Activated naive CD8-positive, alpha-beta T cell treated with anti-CD3 and anti-CD28 coated beads, Interleukin-2, amount 50 U/mL, for 24 hours (primary cell): ENCODE measurements around the gene MCC.

ENCODE experiments used
- ATAC-seq: fragments of 150-1000 bp; cut with Tn5 transposase; one replicate; pipeline ENCODE4 v1.10.0; 2021
- DNase-seq: peaks from one replicate; pipeline ENCODE4 v3.0.0; 2021
- H3K27ac Mint-ChIP-seq: one replicate; pipeline ENCODE4 v1.8.0; 2021; ENCODE audit warnings: mild to moderate bottlenecking, mixed read lengths
- H3K27me3 Mint-ChIP-seq: one replicate; pipeline ENCODE4 v1.8.0; 2021; ENCODE audit warnings: mixed read lengths
- H3K36me3 Mint-ChIP-seq: one replicate; pipeline ENCODE4 v1.8.0; 2021; ENCODE audit warnings: low read depth, mixed read lengths
- H3K4me1 Mint-ChIP-seq: one replicate; pipeline ENCODE4 v1.8.0; 2021; ENCODE audit warnings: mixed read lengths
- H3K4me3 Mint-ChIP-seq: one replicate; pipeline ENCODE4 v1.8.0; 2021; ENCODE audit warnings: mild to moderate bottlenecking, moderate library complexity, mixed read lengths
- H3K9me3 Mint-ChIP-seq: one replicate; pipeline ENCODE4 v1.8.0; 2021; ENCODE audit warnings: mixed read lengths

The MCC gene

DNA sequence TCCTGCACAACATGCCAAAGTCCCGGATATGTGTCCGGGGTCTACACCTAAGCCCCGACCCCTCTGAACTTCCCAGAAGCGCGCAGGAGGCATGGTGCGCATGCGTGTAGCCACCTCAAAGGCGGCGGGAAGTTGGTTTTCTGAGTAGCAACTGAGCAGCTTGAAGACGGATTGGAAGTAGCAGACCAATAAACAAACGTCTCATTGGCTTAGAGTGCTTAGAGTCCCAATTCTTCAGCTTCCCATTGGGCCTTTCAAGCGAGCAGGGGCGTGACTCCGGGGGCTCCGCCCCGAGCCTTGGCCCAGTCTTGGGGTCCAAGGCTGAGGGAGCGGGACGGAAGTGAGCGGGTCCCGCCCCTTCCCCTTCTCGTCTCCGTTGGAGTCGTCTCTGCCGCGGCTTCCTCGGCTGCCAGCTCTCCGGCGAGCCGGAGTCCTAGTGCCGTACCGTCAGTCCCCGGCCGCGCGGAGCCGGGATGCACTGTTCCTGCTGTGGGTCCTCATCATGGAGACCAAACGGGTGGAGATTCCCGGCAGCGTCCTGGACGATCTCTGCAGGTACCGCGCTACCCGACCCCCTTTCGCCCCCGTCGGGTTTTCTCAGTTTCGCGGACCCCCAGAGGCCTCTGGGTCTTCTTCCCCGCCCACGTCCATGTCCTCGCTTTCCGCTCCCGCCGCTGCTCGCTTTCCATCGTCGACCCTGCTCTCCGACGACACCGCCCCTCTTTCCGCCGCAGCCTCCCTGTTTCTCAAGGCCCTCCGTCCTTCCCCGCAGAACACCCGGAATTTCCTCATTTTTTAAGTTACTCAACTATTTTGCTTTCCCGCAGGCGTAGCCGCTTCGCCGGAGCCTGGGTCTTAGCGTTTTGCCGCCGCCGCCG lies 511.6 kb downstream of the MCC start, which contains the start of gene DCP2:
Gene DCP2 (plus strand): TSS at position 367 of the 878 bp plus-strand sequence. CDS start 136 bp downstream, at position 503.
- Mint-ChIP-seq H3K27ac (peak within 1 kb of the TSS; percentile 94), H3K9me3 (no peaks in the 10 kb centered on the region), H3K4me1 (peaks cover 50% of the 10 kb centered on the region), H3K4me3 (peak within 1 kb of the TSS; percentile 99), H3K36me3 (peaks cover 12% of the 10 kb centered on the region), H3K27me3 (no peaks in the 10 kb centered on the region)
- peak; percentile 93 for DNase-seq
- peak; percentile 99 for ATAC-seq

DNA sequence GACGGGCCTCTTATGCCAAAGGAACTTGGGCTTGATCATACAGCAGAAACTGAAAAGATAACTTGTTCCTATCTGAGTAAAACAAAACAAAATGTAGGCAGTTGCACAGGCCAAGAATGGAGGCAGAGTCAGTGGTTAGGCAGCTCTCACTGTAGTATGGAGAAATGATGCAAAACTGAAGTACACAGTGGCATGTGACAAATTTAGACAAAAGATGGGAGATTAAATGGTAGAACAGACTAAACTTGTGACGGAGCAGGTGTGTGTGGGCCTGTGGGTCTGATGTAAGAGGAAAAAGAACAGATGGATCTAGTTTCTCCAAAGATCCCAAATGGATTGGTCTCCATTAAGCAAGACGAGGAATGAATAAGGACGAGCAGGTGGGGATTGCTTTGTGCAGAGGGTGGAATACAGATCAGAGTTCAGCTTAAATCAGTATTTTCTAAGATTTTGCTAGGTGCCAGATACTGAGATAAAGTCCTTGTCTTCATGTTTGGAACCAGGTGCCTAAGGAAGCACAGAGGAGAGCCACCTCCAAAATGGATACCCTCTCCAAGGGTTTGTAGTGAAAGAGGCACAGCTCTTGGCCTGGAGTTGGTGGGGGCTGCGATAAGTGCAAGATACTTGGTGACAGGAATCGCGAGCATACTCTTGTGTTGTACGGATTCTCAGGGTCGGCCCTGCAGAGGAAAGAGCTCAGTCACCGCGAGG lies 512.4 kb downstream of the MCC start:
- H3K36me3 Mint-ChIP-seq: peaks cover 6% of the 10 kb centered on the region
- H3K4me1 Mint-ChIP-seq: peaks cover 44% of the 10 kb centered on the region
- H3K9me3 Mint-ChIP-seq: no peaks in the 10 kb centered on the region
- ATAC-seq: peak; percentile 13
- H3K27ac Mint-ChIP-seq: peak overlapping the region; percentile 94
- H3K4me3 Mint-ChIP-seq: peak overlapping the region; percentile 99
- no peaks in the 10 kb centered on the region for H3K27me3 Mint-ChIP-seq
- no peak for DNase-seq

- ATAC-seq (no peak), DNase-seq (no peak)
- Mint-ChIP-seq H3K4me1 (peaks cover 35% of the 10 kb centered on the region), H3K27ac (no peak overlapping the region), H3K36me3 (peaks cover 3% of the 10 kb centered on the region), H3K4me3 (peak overlapping the region; percentile 99), H3K27me3 (no peaks in the 10 kb centered on the region), H3K9me3 (no peaks in the 10 kb centered on the region)
These were observed 513.4 kb downstream of the MCC start for GRCh38 chr5:112974901-112975300.

- no peaks in the 10 kb centered on the region for H3K9me3 Mint-ChIP-seq
- H3K4me1 Mint-ChIP-seq: peaks cover 28% of the 10 kb centered on the region
- H3K27ac Mint-ChIP-seq: no peak overlapping the region
- no peaks in the 10 kb centered on the region for H3K27me3 Mint-ChIP-seq
- no peak for DNase-seq
- peaks cover 3% of the 10 kb centered on the region for H3K36me3 Mint-ChIP-seq
- ATAC-seq: no peak
- H3K4me3 Mint-ChIP-seq: no peak overlapping the region
These were observed 514.3 kb downstream of the MCC start for GRCh38 chr5:112973904-112974303.

DNA sequence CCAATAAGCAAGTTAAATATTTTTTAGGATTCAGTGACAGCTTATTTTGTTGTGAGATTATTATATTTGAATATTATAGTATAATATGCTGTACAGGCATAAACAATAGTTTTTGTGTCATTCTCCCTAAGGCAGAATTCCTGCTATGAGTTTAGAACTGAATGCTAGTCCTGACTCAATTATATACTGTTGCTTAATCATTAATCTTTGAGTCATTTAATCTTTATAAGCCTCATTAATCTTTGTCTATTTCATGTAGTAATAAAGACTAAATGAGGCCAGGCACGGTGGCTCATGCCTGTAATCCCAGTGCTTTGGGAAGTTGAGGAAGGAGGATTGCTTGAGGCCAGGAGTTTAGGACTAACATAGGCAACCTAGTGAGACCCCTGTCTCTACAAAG lies 515.2 kb downstream of the MCC start:
- H3K27ac Mint-ChIP-seq: no peak overlapping the region

More for the DNA sequence above, 515.2 kb downstream of the MCC start:
- no peaks in the 10 kb centered on the region for H3K9me3 Mint-ChIP-seq
- ATAC-seq (no peak), DNase-seq (no peak)
- peaks cover 3% of the 10 kb centered on the region for H3K36me3 Mint-ChIP-seq
- no peaks in the 10 kb centered on the region for H3K27me3 Mint-ChIP-seq
- H3K4me1 Mint-ChIP-seq: peaks cover 19% of the 10 kb centered on the region
- H3K4me3 Mint-ChIP-seq: no peak overlapping the region
